Neutrophil (primary cell): ENCODE results near the gene RUVBL2.

Experiments used
- H3K27ac ChIP-seq: fragments of 200-600 bp; sonication (generic); 2 replicates; pipeline ENCODE4 v1.5.1; 2016; ENCODE audit warnings: mild to moderate bottlenecking, moderate library complexity
- H3K27me3 ChIP-seq: fragments of 200-600 bp; sonication (generic); 2 replicates; pipeline ENCODE4 v1.6.0; 2016; ENCODE audit warnings: mild to moderate bottlenecking
- H3K36me3 ChIP-seq: fragments of 200-600 bp; sonication (generic); 2 replicates; pipeline ENCODE4 v1.5.1; 2017
- H3K4me1 ChIP-seq, 2 experiments: fragments of 200-600 bp in 1 of 2; sonication (generic) in 1 of 2; 1 replicate in 1 of 2; 2 replicates in 1 of 2; pipeline versions ENCODE4 v1.5.1 to v1.6.1; 2013 to 2016; ENCODE audit warnings: low read depth in 1 of 2, low read length in 1 of 2, mild to moderate bottlenecking in 1 of 2, moderate library complexity in 1 of 2; ENCODE audit not compliant: control insufficient read depth in 1 of 2, insufficient read depth in 1 of 2
- H3K4me3 ChIP-seq, 2 experiments: fragments of 200-600 bp in 1 of 2; sonication (generic) in 1 of 2; 1 replicate in 1 of 2; 2 replicates in 1 of 2; pipeline ENCODE4 v1.5.1; 2013 to 2016; ENCODE audit warnings: low read depth in 1 of 2, low read length in 1 of 2, mild to moderate bottlenecking in 1 of 2, moderate library complexity in 1 of 2
- H3K9me3 ChIP-seq: fragments of 200-600 bp; sonication (generic); 2 replicates; pipeline ENCODE4 v1.5.1; 2016
- TF ChIP-seq, protein P1 (sequence below): fragments of 200-600 bp; sonication (generic); IDR thresholded peaks from 2 replicates; pipeline ENCODE4 v1.5.1; 2016; ENCODE audit warnings: antibody characterized with exemption

RUVBL2 gene

GRCh38 chr19:48961673-48962028 lies 32.0 kb upstream of the RUVBL2 start:
- TF ChIP-seq, protein P1, sequence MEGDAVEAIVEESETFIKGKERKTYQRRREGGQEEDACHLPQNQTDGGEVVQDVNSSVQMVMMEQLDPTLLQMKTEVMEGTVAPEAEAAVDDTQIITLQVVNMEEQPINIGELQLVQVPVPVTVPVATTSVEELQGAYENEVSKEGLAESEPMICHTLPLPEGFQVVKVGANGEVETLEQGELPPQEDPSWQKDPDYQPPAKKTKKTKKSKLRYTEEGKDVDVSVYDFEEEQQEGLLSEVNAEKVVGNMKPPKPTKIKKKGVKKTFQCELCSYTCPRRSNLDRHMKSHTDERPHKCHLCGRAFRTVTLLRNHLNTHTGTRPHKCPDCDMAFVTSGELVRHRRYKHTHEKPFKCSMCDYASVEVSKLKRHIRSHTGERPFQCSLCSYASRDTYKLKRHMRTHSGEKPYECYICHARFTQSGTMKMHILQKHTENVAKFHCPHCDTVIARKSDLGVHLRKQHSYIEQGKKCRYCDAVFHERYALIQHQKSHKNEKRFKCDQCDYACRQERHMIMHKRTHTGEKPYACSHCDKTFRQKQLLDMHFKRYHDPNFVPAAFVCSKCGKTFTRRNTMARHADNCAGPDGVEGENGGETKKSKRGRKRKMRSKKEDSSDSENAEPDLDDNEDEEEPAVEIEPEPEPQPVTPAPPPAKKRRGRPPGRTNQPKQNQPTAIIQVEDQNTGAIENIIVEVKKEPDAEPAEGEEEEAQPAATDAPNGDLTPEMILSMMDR = no peak

DNA sequence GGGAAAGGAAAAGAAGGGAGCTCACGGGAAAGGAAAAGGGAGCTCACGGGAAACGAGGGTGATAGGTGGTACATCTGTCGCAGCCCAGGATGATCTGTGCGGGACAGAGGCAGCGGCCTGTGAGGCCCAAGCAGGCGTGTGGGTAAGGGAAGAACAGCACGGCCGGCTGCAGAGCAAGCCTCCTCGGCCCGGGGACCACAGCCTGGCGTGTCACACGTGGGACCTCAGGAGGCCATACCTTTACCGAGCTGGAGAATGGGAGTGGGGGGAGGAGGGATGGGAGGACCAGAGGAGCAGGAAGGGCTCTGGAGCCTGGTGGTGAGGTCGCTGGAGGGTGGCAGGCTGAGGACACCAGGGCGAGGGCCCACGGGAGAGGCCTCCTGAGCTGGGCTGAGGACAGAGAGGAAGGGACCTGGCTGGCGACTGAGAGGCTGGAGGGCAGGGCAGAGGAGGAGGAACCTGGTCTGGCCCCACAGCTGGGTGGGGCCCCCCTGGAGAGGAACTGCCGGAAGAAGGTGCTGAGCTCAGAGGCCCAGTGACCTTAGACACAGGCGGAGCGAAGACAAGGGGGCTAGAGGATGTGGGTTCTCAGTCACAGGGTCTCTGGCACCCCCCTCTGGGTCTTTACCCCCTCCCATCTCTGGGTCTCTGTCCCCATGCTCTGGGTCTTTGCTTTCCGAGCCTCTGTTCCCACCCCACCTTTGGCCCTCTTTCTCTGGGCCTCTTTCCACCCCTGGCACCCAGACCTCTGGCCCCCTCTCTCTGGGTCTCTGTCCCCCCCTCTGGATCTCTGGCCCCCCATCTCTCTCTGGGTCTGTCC lies 31.4 kb upstream of the RUVBL2 start:
- H3K4me1 ChIP-seq = peaks cover 62 to 72% of the 10 kb centered on the region in 2 experiments
- no peaks in the 10 kb centered on the region for H3K9me3 ChIP-seq
- peaks cover 14% of the 10 kb centered on the region for H3K36me3 ChIP-seq
- peak overlapping the region; percentile 89 to 100 for H3K4me3 ChIP-seq
- TF ChIP-seq, protein P1 = no peak
- H3K27ac ChIP-seq = peak overlapping the region; percentile 98
- H3K27me3 ChIP-seq = no peaks in the 10 kb centered on the region

More at GRCh38 chr19:48961673-48962028, 32.0 kb upstream of the RUVBL2 start:
- peak overlapping the region; percentile 98 for H3K27ac ChIP-seq
- no peaks in the 10 kb centered on the region for H3K27me3 ChIP-seq
- peaks cover 56 to 66% of the 10 kb centered on the region in 2 experiments for H3K4me1 ChIP-seq
- peaks cover 8% of the 10 kb centered on the region for H3K36me3 ChIP-seq
- H3K4me3 ChIP-seq = peak overlapping the region; percentile 89 to 100
- H3K9me3 ChIP-seq = no peaks in the 10 kb centered on the region

DNA sequence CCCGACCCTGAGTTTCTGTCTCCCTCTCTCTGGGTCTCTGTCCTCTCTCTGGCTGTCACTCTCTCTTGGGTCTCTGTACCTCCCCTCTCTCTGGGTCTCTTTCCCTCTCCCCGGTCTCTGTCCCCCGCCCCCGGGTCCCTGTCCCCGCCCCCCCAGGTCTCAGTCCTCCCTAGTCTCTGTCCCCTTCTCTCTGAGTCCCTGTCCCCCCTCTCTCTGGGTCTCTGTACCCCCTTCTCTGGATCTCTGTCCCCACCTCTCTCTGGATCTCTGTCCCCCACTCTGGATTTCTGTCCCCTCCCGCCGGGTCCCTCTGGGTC lies 30.9 kb upstream of the RUVBL2 start:
- Histone ChIP-seq H3K9me3 (no peaks in the 10 kb centered on the region), H3K4me3 (peak overlapping the region; percentile 89 to 100), H3K27ac (peak overlapping the region; percentile 98), H3K4me1 (peaks cover 68 to 78% of the 10 kb centered on the region in 2 experiments), H3K36me3 (peaks cover 14% of the 10 kb centered on the region), H3K27me3 (no peaks in the 10 kb centered on the region)
- TF ChIP-seq, protein P1 = no peak

- H3K4me1 ChIP-seq = peaks cover 75 to 86% of the 10 kb centered on the region in 2 experiments
- no peaks in the 10 kb centered on the region for H3K9me3 ChIP-seq
- H3K4me3 ChIP-seq = peak overlapping the region; percentile 89 to 100
- no peaks in the 10 kb centered on the region for H3K27me3 ChIP-seq
- H3K27ac ChIP-seq = peak overlapping the region; percentile 98
- peaks cover 22% of the 10 kb centered on the region for H3K36me3 ChIP-seq
- TF ChIP-seq, protein P1 = no peak
These were observed 30.1 kb upstream of the RUVBL2 start for GRCh38 chr19:48963371-48964204.

GRCh38 chr19:48964205-48965039 lies 29.3 kb upstream of the RUVBL2 start:
- H3K4me1 ChIP-seq = peaks cover 78 to 82% of the 10 kb centered on the region in 2 experiments
- peaks cover 30% of the 10 kb centered on the region for H3K36me3 ChIP-seq
- TF ChIP-seq, protein P1 = no peak
- H3K9me3 ChIP-seq = no peaks in the 10 kb centered on the region
- H3K27ac ChIP-seq = peak overlapping the region; percentile 98
- H3K27me3 ChIP-seq = no peaks in the 10 kb centered on the region
- H3K4me3 ChIP-seq = peak overlapping the region; percentile 89 to 100
